Measurements from ENCODE around the gene DAAM2.
A peak's percentile ranks its signal among the peaks of the same experiment; 100 is the strongest.

The DAAM2 gene

GRCh38 chr6:39929039-39929732, 137.0 kb downstream of the DAAM2 start:
- H3K4me3 ChIP-seq (ENCODE audit: low read length), result no peak overlapping the region
- no peaks in the 10 kb centered on the region for H3K9me3 ChIP-seq (ENCODE audit: insufficient read depth, low read depth, low read length)
- H3K4me1 ChIP-seq (ENCODE audit: insufficient read depth, low read length), result peaks cover 8% of the 10 kb centered on the region; the same call in 1 of the 2 replicates
- 0 out of 2 replicates have a peak, but pooled peaks cover 8% of the 10 kb centered on the region for H3K27me3 ChIP-seq (ENCODE audit: insufficient read depth, low read length)
- no peak overlapping the region for H3K27ac ChIP-seq (ENCODE audit: low read length)
- peaks cover 27% of the 10 kb centered on the region for H3K36me3 ChIP-seq (ENCODE audit: insufficient read depth, low read depth, low read length)
- H3K9ac ChIP-seq (ENCODE audit: low read depth, low read length), result no peak overlapping the region

GRCh38 chr6:39929733-39930461, 137.7 kb downstream of the DAAM2 start:
- no peak overlapping the region for H3K27ac ChIP-seq (ENCODE audit: low read length)
- peaks cover 10% of the 10 kb centered on the region; the same call in 1 of the 2 replicates for H3K4me1 ChIP-seq (ENCODE audit: insufficient read depth, low read length)
- peaks cover 9% of the 10 kb centered on the region; the same call in 1 of the 2 replicates for H3K27me3 ChIP-seq (ENCODE audit: insufficient read depth, low read length)
- peaks cover 20% of the 10 kb centered on the region for H3K36me3 ChIP-seq (ENCODE audit: insufficient read depth, low read depth, low read length)
- H3K9ac ChIP-seq (ENCODE audit: low read depth, low read length), result no peak overlapping the region
- H3K9me3 ChIP-seq (ENCODE audit: insufficient read depth, low read depth, low read length), result no peaks in the 10 kb centered on the region
- no peak overlapping the region for H3K4me3 ChIP-seq (ENCODE audit: low read length)

- Histone ChIP-seq H3K27me3 (ENCODE audit: insufficient read depth, low read length) (peaks cover 16% of the 10 kb centered on the region; the same call in 1 of the 2 replicates), H3K27ac (ENCODE audit: low read length) (no peak overlapping the region), H3K36me3 (ENCODE audit: insufficient read depth, low read depth, low read length) (peaks cover 13% of the 10 kb centered on the region; the same call in 1 of the 2 replicates), H3K9ac (ENCODE audit: low read depth, low read length) (no peak overlapping the region), H3K4me1 (ENCODE audit: insufficient read depth, low read length) (peaks cover 10% of the 10 kb centered on the region; the same call in 1 of the 2 replicates), H3K4me3 (ENCODE audit: low read length) (no peak overlapping the region), H3K9me3 (ENCODE audit: insufficient read depth, low read depth, low read length) (no peaks in the 10 kb centered on the region)
Observed at GRCh38 chr6:39930540-39930939, 138.4 kb downstream of the DAAM2 start.

- Histone ChIP-seq H3K9me3 (ENCODE audit: insufficient read depth, low read depth, low read length) (no peaks in the 10 kb centered on the region), H3K27ac (ENCODE audit: low read length) (no peak overlapping the region), H3K4me3 (ENCODE audit: low read length) (no peak overlapping the region), H3K27me3 (ENCODE audit: insufficient read depth, low read length) (peaks cover 25% of the 10 kb centered on the region), H3K4me1 (ENCODE audit: insufficient read depth, low read length) (peaks cover 10% of the 10 kb centered on the region; the same call in 1 of the 2 replicates), H3K9ac (ENCODE audit: low read depth, low read length) (no peak overlapping the region), H3K36me3 (ENCODE audit: insufficient read depth, low read depth, low read length) (peaks cover 4% of the 10 kb centered on the region; the same call in 1 of the 2 replicates)
Observed at GRCh38 chr6:39931607-39932006, 139.4 kb downstream of the DAAM2 start.

GRCh38 chr6:39932386-39932910, 140.3 kb downstream of the DAAM2 start:
- H3K9ac ChIP-seq (ENCODE audit: low read depth, low read length), result no peak overlapping the region
- peaks cover 25% of the 10 kb centered on the region for H3K27me3 ChIP-seq (ENCODE audit: insufficient read depth, low read length)
- no peaks in the 10 kb centered on the region for H3K9me3 ChIP-seq (ENCODE audit: insufficient read depth, low read depth, low read length)
- no peak overlapping the region for H3K27ac ChIP-seq (ENCODE audit: low read length)
- peaks cover 10% of the 10 kb centered on the region; the same call in 1 of the 2 replicates for H3K4me1 ChIP-seq (ENCODE audit: insufficient read depth, low read length)
- H3K4me3 ChIP-seq (ENCODE audit: low read length), result no peak overlapping the region
- H3K36me3 ChIP-seq (ENCODE audit: insufficient read depth, low read depth, low read length), result no peaks in the 10 kb centered on the region

GRCh38 chr6:39933669-39934130, 141.5 kb downstream of the DAAM2 start:
- no peak overlapping the region for H3K27ac ChIP-seq (ENCODE audit: low read length)
- no peaks in the 10 kb centered on the region for H3K9me3 ChIP-seq (ENCODE audit: insufficient read depth, low read depth, low read length)
- H3K27me3 ChIP-seq (ENCODE audit: insufficient read depth, low read length), result peaks cover 25% of the 10 kb centered on the region
- H3K9ac ChIP-seq (ENCODE audit: low read depth, low read length), result peak overlapping the region; percentile 86
- H3K4me3 ChIP-seq (ENCODE audit: low read length), result peak overlapping the region; percentile 91
- no peaks in the 10 kb centered on the region for H3K36me3 ChIP-seq (ENCODE audit: insufficient read depth, low read depth, low read length)
- peaks cover 16% of the 10 kb centered on the region for H3K4me1 ChIP-seq (ENCODE audit: insufficient read depth, low read length)

GRCh38 chr6:39934131-39934757, 142.1 kb downstream of the DAAM2 start, which contains the start of gene MOCS1:
TSS of gene MOCS1 (minus strand) at chr6:39934462. CDS start at chr6:39934417, 45 bp downstream.
- H3K27me3 ChIP-seq (ENCODE audit: insufficient read depth, low read length), result peaks cover 25% of the 10 kb centered on the region
- H3K27ac ChIP-seq (ENCODE audit: low read length), result no peak within 1 kb of the TSS
- H3K9ac ChIP-seq (ENCODE audit: low read depth, low read length), result peak within 1 kb of the TSS; percentile 86
- H3K4me1 ChIP-seq (ENCODE audit: insufficient read depth, low read length), result peaks cover 21% of the 10 kb centered on the region
- no peaks in the 10 kb centered on the region for H3K9me3 ChIP-seq (ENCODE audit: insufficient read depth, low read depth, low read length)
- peak within 1 kb of the TSS; percentile 91 for H3K4me3 ChIP-seq (ENCODE audit: low read length)
- no peaks in the 10 kb centered on the region for H3K36me3 ChIP-seq (ENCODE audit: insufficient read depth, low read depth, low read length)

GRCh38 chr6:39935241-39935640, 143.1 kb downstream of the DAAM2 start:
- Histone ChIP-seq H3K9me3 (ENCODE audit: insufficient read depth, low read depth, low read length) (no peaks in the 10 kb centered on the region), H3K27ac (ENCODE audit: low read length) (no peak overlapping the region), H3K4me1 (ENCODE audit: insufficient read depth, low read length) (peaks cover 22% of the 10 kb centered on the region), H3K27me3 (ENCODE audit: insufficient read depth, low read length) (peaks cover 25% of the 10 kb centered on the region), H3K9ac (ENCODE audit: low read depth, low read length) (no peak overlapping the region), H3K4me3 (ENCODE audit: low read length) (no peak overlapping the region), H3K36me3 (ENCODE audit: insufficient read depth, low read depth, low read length) (no peaks in the 10 kb centered on the region)

GRCh38 chr6:39936857-39937256, 144.7 kb downstream of the DAAM2 start:
- Histone ChIP-seq H3K27ac (ENCODE audit: low read length) (no peak overlapping the region), H3K4me3 (ENCODE audit: low read length) (no peak overlapping the region), H3K9me3 (ENCODE audit: insufficient read depth, low read depth, low read length) (no peaks in the 10 kb centered on the region), H3K36me3 (ENCODE audit: insufficient read depth, low read depth, low read length) (no peaks in the 10 kb centered on the region), H3K4me1 (ENCODE audit: insufficient read depth, low read length) (peaks cover 22% of the 10 kb centered on the region), H3K9ac (ENCODE audit: low read depth, low read length) (no peak overlapping the region), H3K27me3 (ENCODE audit: insufficient read depth, low read length) (peaks cover 25% of the 10 kb centered on the region)

- Histone ChIP-seq H3K9ac (ENCODE audit: low read depth, low read length) (no peak overlapping the region), H3K27ac (ENCODE audit: low read length) (no peak overlapping the region), H3K9me3 (ENCODE audit: insufficient read depth, low read depth, low read length) (no peaks in the 10 kb centered on the region), H3K36me3 (ENCODE audit: insufficient read depth, low read depth, low read length) (no peaks in the 10 kb centered on the region), H3K4me1 (ENCODE audit: insufficient read depth, low read length) (peaks cover 19% of the 10 kb centered on the region), H3K4me3 (ENCODE audit: low read length) (no peak overlapping the region), H3K27me3 (ENCODE audit: insufficient read depth, low read length) (peaks cover 25% of the 10 kb centered on the region)
Observed at GRCh38 chr6:39937686-39938333, 145.6 kb downstream of the DAAM2 start.
